ENCODE measurements around the gene MAMDC4.
"Not testable (repeated sequence)": the region's sequence is repeated elsewhere in the genome, so short reads cannot be mapped to it uniquely, and the experiment has no call there.

MAMDC4 gene

GRCh38 chr9:136839229-136840139 is 12.7 kb upstream of the MAMDC4 start:
- no peak for DNase-seq

- DNase-seq = peak; percentile 37
These were observed 11.8 kb upstream of the MAMDC4 start for GRCh38 chr9:136840140-136840876.

- peak; percentile 87 for DNase-seq
These were observed 11.1 kb upstream of the MAMDC4 start for GRCh38 chr9:136840877-136841645.

- DNase-seq = peak; percentile 49
These were observed 10.3 kb upstream of the MAMDC4 start for GRCh38 chr9:136841646-136842379.

- peak; percentile 85 for DNase-seq
These were observed 9.7 kb upstream of the MAMDC4 start, which contains the start of gene AJM1 for GRCh38 chr9:136842380-136842948. TSS of gene AJM1 (plus strand) at chr9:136842478. CDS start at chr9:136844415, 1,937 bp downstream.

- not testable (repeated sequence) for DNase-seq
These were observed 8.9 kb upstream of the MAMDC4 start for GRCh38 chr9:136843159-136843800.

- DNase-seq = peak; percentile 66
These were observed 8.1 kb upstream of the MAMDC4 start for GRCh38 chr9:136843801-136844740.

- DNase-seq = no peak
These were observed 7.2 kb upstream of the MAMDC4 start for GRCh38 chr9:136844761-136845464.

- no peak for DNase-seq
These were observed 6.5 kb upstream of the MAMDC4 start for GRCh38 chr9:136845465-136846260.

- DNase-seq = peak; percentile 38
These were observed 5.6 kb upstream of the MAMDC4 start for GRCh38 chr9:136846376-136847087.

GRCh38 chr9:136847088-136847825 is 4.9 kb upstream of the MAMDC4 start:
- peak; percentile 92 for DNase-seq

GRCh38 chr9:136847826-136848392 is 4.2 kb upstream of the MAMDC4 start:
- DNase-seq = peak; percentile 88

- peak; percentile 87 for DNase-seq
These were observed 3.6 kb upstream of the MAMDC4 start for GRCh38 chr9:136848393-136849037.

- peak; percentile 99 for DNase-seq
These were observed 2.8 kb upstream of the MAMDC4 start, which contains the start of gene PHPT1 for GRCh38 chr9:136849038-136849959. TSS of gene PHPT1 (plus strand) at chr9:136849409. CDS start at chr9:136849431, 22 bp downstream.

Measured in NCI-H82 (cell line).